Measurements from ENCODE around the gene GHRH.

GHRH gene

DNA sequence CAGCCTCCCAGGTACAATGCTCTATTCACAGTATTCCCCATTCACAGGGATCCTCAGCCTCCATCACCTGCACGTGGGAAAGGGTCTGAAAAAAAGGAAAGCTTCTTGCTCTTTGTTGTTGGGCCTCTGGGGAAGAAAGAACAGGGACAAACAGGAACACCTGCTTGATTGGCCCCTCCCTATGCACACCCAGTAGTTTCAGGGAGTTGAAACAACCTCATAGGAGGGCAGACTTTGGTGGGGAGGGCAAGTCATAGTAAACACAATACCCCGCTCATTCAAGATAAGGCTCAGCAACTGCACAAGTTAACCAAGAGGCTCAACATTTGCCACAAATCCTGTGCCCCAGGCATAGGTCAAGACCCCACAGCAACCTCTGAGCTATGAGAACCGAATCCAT is 1.7 kb downstream of the GHRH start:
- TF ChIP-seq, protein P1, sequence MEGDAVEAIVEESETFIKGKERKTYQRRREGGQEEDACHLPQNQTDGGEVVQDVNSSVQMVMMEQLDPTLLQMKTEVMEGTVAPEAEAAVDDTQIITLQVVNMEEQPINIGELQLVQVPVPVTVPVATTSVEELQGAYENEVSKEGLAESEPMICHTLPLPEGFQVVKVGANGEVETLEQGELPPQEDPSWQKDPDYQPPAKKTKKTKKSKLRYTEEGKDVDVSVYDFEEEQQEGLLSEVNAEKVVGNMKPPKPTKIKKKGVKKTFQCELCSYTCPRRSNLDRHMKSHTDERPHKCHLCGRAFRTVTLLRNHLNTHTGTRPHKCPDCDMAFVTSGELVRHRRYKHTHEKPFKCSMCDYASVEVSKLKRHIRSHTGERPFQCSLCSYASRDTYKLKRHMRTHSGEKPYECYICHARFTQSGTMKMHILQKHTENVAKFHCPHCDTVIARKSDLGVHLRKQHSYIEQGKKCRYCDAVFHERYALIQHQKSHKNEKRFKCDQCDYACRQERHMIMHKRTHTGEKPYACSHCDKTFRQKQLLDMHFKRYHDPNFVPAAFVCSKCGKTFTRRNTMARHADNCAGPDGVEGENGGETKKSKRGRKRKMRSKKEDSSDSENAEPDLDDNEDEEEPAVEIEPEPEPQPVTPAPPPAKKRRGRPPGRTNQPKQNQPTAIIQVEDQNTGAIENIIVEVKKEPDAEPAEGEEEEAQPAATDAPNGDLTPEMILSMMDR (IDR thresholded peaks at IDR 0.05; ENCODE audit: low read depth, low read length) = no peak
- no peak for DNase-seq (ENCODE audit: extremely low read depth, low read depth)

DNA sequence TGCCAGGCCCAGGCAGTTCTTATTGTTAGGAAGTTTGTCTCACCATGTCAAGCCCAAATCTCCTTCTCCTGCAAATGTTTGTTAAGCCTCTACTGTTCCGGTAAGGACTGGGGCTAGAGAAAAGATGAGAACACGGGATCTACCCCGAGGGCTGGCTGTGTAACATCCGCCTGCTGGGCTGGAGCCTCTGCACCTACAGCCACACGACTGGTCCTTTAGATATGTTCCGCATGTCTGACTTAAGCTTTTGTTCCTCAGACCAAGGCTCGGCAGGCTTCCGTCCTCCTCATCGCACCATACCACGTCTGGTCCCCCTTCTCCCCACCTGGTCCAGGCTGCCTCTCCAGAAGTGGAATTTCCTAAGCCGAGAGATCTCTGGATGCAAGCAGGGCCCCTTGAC is 2.6 kb downstream of the GHRH start:
- TF ChIP-seq, protein P1 (IDR thresholded peaks at IDR 0.05; ENCODE audit: low read depth, low read length) = no peak
- DNase-seq (ENCODE audit: extremely low read depth, low read depth) = no peak

DNA sequence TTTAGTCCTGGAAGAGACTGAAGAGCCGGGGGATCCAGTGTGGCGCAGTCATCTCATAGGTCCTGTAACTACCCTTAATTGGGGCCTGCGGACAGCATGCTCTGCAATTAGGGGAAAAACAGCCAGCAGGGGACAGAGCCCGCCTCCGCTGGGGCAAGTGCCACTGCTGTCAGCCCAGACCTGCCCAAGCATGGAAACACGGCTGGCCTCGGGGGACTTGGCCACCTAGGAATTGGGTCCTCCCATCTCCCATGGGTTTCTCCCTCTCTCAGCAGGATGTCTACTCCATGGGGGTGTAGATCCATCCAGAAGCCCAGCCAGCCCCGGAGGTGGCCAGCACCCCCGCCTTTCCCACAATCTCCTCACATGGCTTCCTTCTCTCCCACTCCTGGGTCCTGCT is 3.6 kb downstream of the GHRH start:
- DNase-seq (ENCODE audit: extremely low read depth, low read depth) = no peak
- TF ChIP-seq, protein P1 (IDR thresholded peaks at IDR 0.05; ENCODE audit: low read depth, low read length) = no peak

DNA sequence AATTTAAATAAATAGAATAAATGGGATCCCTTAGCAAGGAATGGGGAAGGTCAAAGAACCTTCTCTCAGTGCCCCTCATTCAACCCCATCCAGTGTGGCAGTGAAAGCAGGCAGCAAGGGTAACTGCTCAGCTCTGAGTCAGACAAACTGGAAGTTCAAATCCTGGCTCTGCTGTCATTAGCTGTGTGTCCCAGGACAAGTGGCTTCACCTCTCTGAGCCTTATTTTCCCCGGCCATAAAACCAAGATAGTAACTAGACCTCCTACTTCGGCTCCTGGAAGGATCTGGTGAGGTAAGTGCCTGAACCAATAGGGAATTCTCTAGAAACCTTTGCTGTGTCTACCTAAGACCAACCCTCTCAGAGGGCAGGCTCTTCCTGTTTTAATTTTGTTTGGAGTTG is 4.1 kb downstream of the GHRH start:
- no peak for DNase-seq (ENCODE audit: extremely low read depth, low read depth)
- TF ChIP-seq, protein P1 (IDR thresholded peaks at IDR 0.05; ENCODE audit: low read depth, low read length) = no peak

DNA sequence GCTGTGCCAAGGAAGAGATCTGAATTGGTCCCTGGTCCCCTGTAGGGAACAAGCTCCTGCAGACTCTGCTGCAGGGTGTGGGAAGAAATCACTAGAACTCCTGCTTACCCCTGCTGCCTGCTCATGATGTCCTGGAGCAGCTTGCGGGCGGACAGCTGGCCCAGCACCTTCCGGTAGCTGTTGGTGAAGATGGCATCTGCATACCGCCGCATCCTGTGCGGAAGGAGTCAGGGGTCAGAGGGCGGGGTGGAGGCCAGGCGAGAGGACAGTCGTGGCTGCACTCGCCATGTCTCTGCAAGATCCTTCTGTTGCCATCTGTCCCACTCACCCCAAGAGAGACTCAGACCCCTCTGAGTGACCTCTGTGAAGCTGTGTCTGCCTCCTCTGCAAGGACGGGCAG is 5.3 kb downstream of the GHRH start:
- TF ChIP-seq, protein P1 (IDR thresholded peaks at IDR 0.05; ENCODE audit: low read depth, low read length) = no peak
- no peak for DNase-seq (ENCODE audit: extremely low read depth, low read depth)

DNA sequence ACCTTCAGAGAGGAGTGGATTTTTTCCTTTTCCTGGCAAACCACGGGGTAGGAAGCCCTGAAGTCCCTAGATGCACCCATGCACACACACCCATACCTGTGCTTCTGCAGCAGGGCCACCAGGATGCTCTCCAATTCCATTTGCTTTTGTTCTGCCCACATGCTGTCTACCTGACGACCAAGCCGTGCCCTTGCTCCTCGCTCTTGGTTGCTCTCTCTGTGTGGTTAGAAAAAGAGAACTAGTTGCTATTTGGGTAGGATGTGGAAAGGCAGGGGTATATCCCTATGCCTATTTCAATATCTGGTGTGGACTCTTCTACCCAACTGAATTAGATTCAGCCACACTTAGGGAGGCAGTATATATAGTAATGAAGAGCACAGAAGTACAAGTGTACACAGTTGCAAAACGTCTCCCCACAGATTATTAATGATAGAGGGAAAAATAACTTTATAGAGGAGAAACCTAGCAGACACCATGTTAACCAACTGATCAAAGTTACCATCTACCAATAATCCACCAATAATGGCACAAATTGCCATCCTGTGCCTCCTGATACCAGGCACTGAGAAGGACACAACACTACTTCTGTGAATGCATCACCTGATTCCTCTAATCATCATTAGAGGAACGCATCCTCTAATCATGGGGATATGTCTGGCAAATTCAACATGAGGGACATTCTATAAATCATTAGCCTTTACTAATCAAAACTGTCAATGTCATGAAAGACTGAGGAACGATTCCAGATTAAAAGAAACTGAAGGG is 7.3 kb downstream of the GHRH start:
- no peak for DNase-seq (ENCODE audit: extremely low read depth, low read depth)
- TF ChIP-seq, protein P1 (IDR thresholded peaks at IDR 0.05; ENCODE audit: low read depth, low read length) = no peak

DNA sequence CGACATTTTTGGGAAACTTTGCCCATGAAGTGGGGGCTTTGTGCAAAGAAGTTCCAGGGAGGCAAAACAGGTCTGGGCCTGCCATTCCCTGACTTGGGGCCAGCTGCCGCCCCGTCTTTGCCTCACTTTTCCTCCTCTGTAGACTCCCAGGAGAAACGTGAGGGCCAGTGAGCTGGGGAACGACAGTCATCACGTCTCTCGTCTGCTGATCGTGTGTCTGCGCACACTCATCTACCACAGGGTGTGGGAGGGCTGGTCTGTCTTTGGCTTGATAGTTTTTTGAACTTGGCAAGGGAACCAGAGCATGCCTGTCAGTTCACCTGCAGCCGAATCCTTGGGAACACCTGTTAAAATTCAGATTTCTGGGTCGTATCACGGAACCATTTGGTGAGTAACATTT is 8.5 kb downstream of the GHRH start:
- TF ChIP-seq, protein P1 (IDR thresholded peaks at IDR 0.05; ENCODE audit: low read depth, low read length) = no peak
- no peak for DNase-seq (ENCODE audit: extremely low read depth, low read depth)

Data from AG09319 (cell line).